BE2C (cell line): ENCODE data around the gene EXTL1.

Source experiments
- DNase-seq: peaks from one replicate; pipeline ENCODE4 v3.0.0-alpha.2; 2020
- H3K27me3 ChIP-seq: fragments of 250-450 bp; sonication (Bioruptor Pico); 2 replicates; pipeline ENCODE4 v1.5.1; 2020; ENCODE audit warnings: mild to moderate bottlenecking
- H3K36me3 ChIP-seq: fragments of 250-450 bp; sonication (Bioruptor Pico); 2 replicates; pipeline ENCODE4 v1.5.1; 2020; ENCODE audit warnings: mild to moderate bottlenecking
- H3K4me1 ChIP-seq: fragments of 250-450 bp; sonication (Bioruptor Pico); 2 replicates; pipeline ENCODE4 v1.5.1; 2020
- H3K4me3 ChIP-seq: 2 replicates; pipeline ENCODE4 v1.5.1; 2011; ENCODE audit warnings: low read depth, low read length
- H3K9me3 ChIP-seq: fragments of 250-450 bp; sonication (Bioruptor Pico); 2 replicates; pipeline ENCODE4 v1.5.1; 2020
- TF ChIP-seq, protein P1 (sequence below): IDR thresholded peaks from 2 replicates; pipeline ENCODE4 v1.5.1; 2012; ENCODE audit warnings: mild to moderate bottlenecking, low read depth, low read length

EXTL1 gene

DNA sequence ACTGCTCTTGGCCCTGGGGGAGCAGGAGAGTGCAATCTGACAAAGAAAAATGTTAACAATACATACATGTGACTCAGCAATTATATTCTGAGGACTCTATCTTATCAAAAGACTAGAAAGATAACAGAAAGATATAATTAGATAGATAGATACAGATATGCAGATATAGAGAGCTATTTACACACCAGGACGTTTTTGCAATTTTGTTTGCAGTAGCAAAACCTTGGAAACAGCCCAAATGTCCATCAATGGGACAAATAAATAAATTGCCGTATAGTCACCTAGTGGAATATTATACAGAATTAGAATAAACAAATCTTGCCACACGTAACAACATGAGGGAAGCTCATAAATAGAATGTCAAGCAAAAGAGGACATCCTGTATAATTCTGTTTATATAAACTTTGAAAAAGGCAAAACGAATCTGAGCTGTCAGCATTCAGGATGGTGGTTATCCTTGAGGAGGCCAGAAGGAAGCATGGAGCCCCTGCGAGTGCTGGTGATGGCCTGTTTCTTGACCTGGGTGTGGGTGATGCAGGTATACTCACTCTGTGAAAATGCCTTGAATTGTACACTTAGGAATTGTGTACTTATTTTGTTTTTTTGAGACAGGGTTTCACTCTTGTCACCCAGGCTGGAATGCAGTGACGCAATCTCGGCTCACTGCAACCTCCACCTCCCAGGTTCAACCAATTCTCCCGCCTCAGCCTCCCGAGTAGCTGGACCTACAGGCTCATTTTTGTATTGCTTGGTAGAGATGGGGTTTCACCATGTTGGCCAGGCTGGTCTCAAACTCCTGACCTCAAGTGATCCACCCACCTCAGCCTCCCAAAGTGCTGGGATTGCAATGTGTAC lies 58.6 kb downstream of the EXTL1 start:
- H3K9me3 ChIP-seq = no peaks in the 10 kb centered on the region
- TF ChIP-seq, protein P1, sequence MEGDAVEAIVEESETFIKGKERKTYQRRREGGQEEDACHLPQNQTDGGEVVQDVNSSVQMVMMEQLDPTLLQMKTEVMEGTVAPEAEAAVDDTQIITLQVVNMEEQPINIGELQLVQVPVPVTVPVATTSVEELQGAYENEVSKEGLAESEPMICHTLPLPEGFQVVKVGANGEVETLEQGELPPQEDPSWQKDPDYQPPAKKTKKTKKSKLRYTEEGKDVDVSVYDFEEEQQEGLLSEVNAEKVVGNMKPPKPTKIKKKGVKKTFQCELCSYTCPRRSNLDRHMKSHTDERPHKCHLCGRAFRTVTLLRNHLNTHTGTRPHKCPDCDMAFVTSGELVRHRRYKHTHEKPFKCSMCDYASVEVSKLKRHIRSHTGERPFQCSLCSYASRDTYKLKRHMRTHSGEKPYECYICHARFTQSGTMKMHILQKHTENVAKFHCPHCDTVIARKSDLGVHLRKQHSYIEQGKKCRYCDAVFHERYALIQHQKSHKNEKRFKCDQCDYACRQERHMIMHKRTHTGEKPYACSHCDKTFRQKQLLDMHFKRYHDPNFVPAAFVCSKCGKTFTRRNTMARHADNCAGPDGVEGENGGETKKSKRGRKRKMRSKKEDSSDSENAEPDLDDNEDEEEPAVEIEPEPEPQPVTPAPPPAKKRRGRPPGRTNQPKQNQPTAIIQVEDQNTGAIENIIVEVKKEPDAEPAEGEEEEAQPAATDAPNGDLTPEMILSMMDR = no peak
- no peaks in the 10 kb centered on the region for H3K4me1 ChIP-seq
- no peak overlapping the region for H3K4me3 ChIP-seq
- no peaks in the 10 kb centered on the region for H3K27me3 ChIP-seq
- H3K36me3 ChIP-seq = no peaks in the 10 kb centered on the region
- no peak for DNase-seq

DNA sequence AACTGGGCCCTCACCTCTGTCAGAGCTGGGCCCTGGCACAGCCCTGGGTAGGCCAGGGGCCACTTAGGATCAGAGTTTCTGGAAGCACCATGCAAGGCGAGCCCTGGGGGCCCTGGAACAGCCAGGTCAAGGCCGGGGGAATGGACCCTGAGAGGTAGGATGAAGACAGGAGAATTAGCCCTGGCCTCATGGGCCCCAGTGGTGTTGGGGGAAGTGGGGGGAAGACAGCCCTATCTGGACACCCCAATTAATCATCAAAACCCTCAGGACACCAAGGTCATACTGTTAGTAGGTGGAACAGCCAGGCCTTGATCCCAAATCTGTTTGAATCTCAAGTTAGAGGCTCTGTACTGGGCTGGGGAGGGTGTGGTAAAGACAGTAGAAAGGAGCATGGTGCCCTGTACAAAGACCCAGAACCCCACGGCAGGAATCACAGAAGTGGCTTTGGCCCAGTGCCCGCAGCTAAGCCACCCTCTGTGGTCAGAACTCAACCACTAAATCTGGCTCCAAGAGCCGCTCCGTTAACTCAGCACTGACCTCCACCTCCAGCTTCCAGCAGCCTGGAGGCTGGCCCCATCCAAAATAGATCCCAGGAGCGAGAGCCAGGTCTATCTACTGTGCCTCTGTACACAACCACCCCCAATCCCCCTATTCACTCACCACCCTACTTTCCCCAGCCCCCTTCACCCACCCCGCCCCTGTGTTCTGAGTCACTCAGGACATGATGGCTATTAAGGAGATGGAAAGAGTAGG lies 59.9 kb downstream of the EXTL1 start:
- Histone ChIP-seq H3K36me3 (no peaks in the 10 kb centered on the region), H3K4me3 (no peak overlapping the region), H3K27me3 (no peaks in the 10 kb centered on the region), H3K4me1 (no peaks in the 10 kb centered on the region), H3K9me3 (no peaks in the 10 kb centered on the region)
- no peak for DNase-seq
- TF ChIP-seq, protein P1 = no peak

- no peak overlapping the region for H3K4me3 ChIP-seq
- H3K4me1 ChIP-seq = no peaks in the 10 kb centered on the region
- H3K9me3 ChIP-seq = no peaks in the 10 kb centered on the region
- H3K27me3 ChIP-seq = no peaks in the 10 kb centered on the region
- DNase-seq = no peak
- TF ChIP-seq, protein P1 = no peak
- no peaks in the 10 kb centered on the region for H3K36me3 ChIP-seq
Measured at GRCh38 chr1:26082020-26082350, 60.4 kb downstream of the EXTL1 start.

- Histone ChIP-seq H3K9me3 (no peaks in the 10 kb centered on the region), H3K36me3 (no peaks in the 10 kb centered on the region), H3K4me1 (no peaks in the 10 kb centered on the region), H3K4me3 (no peak overlapping the region), H3K27me3 (no peaks in the 10 kb centered on the region)
- no peak for DNase-seq
- TF ChIP-seq, protein P1 = no peak
Measured at GRCh38 chr1:26083208-26083607, 61.6 kb downstream of the EXTL1 start.

DNA sequence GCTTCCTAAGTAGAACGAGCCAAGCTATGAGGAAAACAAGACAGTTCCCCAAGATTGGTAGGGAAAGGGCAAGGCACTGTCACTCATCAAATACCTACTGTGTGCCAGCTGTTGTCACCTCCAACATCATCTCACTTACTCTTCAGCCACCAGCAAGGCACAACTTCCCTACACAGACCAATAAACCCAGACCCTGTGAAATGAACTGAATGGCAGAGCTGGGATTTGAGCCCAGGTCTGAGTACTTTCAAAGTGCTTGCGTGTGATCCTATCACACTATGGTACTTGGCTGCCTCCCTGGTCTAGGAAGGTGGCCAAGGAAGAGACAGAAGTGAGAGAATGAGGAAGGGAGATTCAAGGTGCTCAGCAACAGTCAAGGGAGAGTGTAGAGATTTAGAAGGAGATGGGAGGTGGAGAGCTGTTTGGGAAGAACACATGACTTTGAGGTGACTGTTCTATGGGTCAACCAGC lies 62.6 kb downstream of the EXTL1 start:
- TF ChIP-seq, protein P1 = no peak
- no peak for DNase-seq
- Histone ChIP-seq H3K27me3 (no peaks in the 10 kb centered on the region), H3K4me3 (no peak overlapping the region), H3K36me3 (no peaks in the 10 kb centered on the region), H3K4me1 (no peaks in the 10 kb centered on the region), H3K9me3 (no peaks in the 10 kb centered on the region)

DNA sequence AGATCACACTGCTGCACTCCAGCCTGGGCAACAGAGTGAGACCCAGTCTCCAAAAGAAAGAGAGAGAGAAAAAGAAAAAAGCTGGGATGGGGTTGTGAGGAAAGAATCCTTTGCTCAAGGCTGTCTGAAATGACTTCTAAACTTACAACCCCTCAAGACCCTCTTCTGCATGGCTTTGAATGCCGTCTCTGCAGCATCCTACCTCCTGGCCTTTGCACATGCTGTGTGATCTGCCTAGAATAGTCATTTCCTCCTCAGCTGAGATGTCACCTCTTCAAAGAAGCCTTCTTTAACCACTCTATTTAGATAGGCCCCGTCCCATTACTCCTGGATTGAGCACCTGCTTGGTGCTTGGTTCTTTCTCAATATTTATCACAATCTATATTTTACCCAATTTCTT lies 63.3 kb downstream of the EXTL1 start:
- Histone ChIP-seq H3K36me3 (no peaks in the 10 kb centered on the region), H3K9me3 (no peaks in the 10 kb centered on the region), H3K4me1 (no peaks in the 10 kb centered on the region), H3K4me3 (no peak overlapping the region), H3K27me3 (no peaks in the 10 kb centered on the region)
- TF ChIP-seq, protein P1 = no peak
- DNase-seq = no peak
